Activated naive CD4-positive, alpha-beta T cell treated with anti-CD3 and anti-CD28 coated beads for 36 hours (primary cell): ENCODE data around the gene ST8SIA4. TPM values are rescaled to one million over a fixed set of nuclear protein-coding genes. Genes with fewer than 3 reads are reported as not detected.

Experiments
- CTCF ChIA-PET: fragments of 350-600 bp; sonication (Branson Sonifier 250); formaldehyde crosslinking; loops from one replicate; lab custom pipeline; 2021; ENCODE audit warnings: antibody characterized with exemption; lab: Charles Lee
- DNase-seq: peaks from one replicate; pipeline ENCODE4 v3.0.0-alpha.2; 2020
- H3K27ac Mint-ChIP-seq: one replicate; pipeline ENCODE4 v1.8.0; 2021; ENCODE audit warnings: mild to moderate bottlenecking, mixed read lengths
- H3K27me3 Mint-ChIP-seq: one replicate; pipeline ENCODE4 v1.8.0; 2021; ENCODE audit warnings: low read depth, mixed read lengths
- H3K36me3 Mint-ChIP-seq: one replicate; pipeline ENCODE4 v1.8.0; 2021; ENCODE audit warnings: low read depth, mixed read lengths
- H3K4me1 Mint-ChIP-seq: one replicate; pipeline ENCODE4 v1.8.0; 2021; ENCODE audit warnings: low read depth, mixed read lengths
- H3K4me3 Mint-ChIP-seq: one replicate; pipeline ENCODE4 v1.8.0; 2021; ENCODE audit warnings: mild to moderate bottlenecking, moderate library complexity, mixed read lengths
- H3K9me3 Mint-ChIP-seq: one replicate; pipeline ENCODE4 v1.8.0; 2021; ENCODE audit warnings: mixed read lengths
- intact Hi-C: fragments of 100-400 bp; cut with micrococcal nuclease; formaldehyde crosslinking; loops from one replicate; pipeline ENCODE4 v1.15.1; 2023
- total RNA-seq, 2 experiments: library from RNA; stranded (reverse); gene quantifications; one replicate each; pipeline ENCODE4 v1.2.3, GENCODE V29; 2021

Gene ST8SIA4
- total RNA-seq, 2 experiments from 2014 or later, result 11.2 to 16.2 TPM

GRCh38 chr5:100863739-100864138 is 39.3 kb downstream of the ST8SIA4 start:
- CTCF ChIA-PET, result no interaction called here
- Mint-ChIP-seq H3K27ac (no peak overlapping the region), H3K36me3 (peaks cover 15% of the 10 kb centered on the region), H3K4me1 (peaks cover 43% of the 10 kb centered on the region), H3K4me3 (no peak overlapping the region), H3K27me3 (no peaks in the 10 kb centered on the region), H3K9me3 (no peaks in the 10 kb centered on the region)
- intact Hi-C loops, result no loop called here
- DNase-seq, result no peak

GRCh38 chr5:100861148-100861547 is 41.9 kb downstream of the ST8SIA4 start:
- Mint-ChIP-seq H3K27me3 (no peaks in the 10 kb centered on the region), H3K9me3 (no peaks in the 10 kb centered on the region), H3K4me1 (peaks cover 39% of the 10 kb centered on the region), H3K4me3 (no peak overlapping the region), H3K27ac (no peak overlapping the region), H3K36me3 (peaks cover 15% of the 10 kb centered on the region)
- intact Hi-C loops, result loop anchor here (1.0 kb wide), 3 partner anchors 8 to 21 kb away; no protein-coding TSS in a partner anchor
- CTCF ChIA-PET, result interaction anchor here (1.6 kb wide), 1 partner anchor 39 kb away, joined by 4 read pairs; no protein-coding TSS in a partner anchor
- DNase-seq, result no peak

- DNase-seq, result no peak
- CTCF ChIA-PET, result interaction anchor here (1.6 kb wide), 1 partner anchor 40 kb away, joined by 4 read pairs; no protein-coding TSS in a partner anchor
- Mint-ChIP-seq H3K9me3 (no peaks in the 10 kb centered on the region), H3K27ac (no peak overlapping the region), H3K4me3 (no peak overlapping the region), H3K36me3 (peaks cover 17% of the 10 kb centered on the region), H3K4me1 (peaks cover 43% of the 10 kb centered on the region), H3K27me3 (no peaks in the 10 kb centered on the region)
- intact Hi-C loops, result loop anchor here (1.0 kb wide), 1 partner anchor 30 kb away; no protein-coding TSS in a partner anchor
These were observed 42.7 kb downstream of the ST8SIA4 start for GRCh38 chr5:100860407-100860806.

GRCh38 chr5:100858987-100859545 is 44.0 kb downstream of the ST8SIA4 start:
- Mint-ChIP-seq H3K4me3 (no peak overlapping the region), H3K27me3 (no peaks in the 10 kb centered on the region), H3K27ac (no peak overlapping the region), H3K36me3 (peaks cover 23% of the 10 kb centered on the region), H3K4me1 (peaks cover 51% of the 10 kb centered on the region), H3K9me3 (no peaks in the 10 kb centered on the region)
- DNase-seq, result no peak
- CTCF ChIA-PET, result interaction anchor here (1.4 to 1.5 kb wide), 2 partner anchors 20 to 42 kb away, joined by 3 to 4 read pairs; no protein-coding TSS in a partner anchor
- intact Hi-C loops, result no loop called here

- peaks cover 20% of the 10 kb centered on the region for H3K36me3 Mint-ChIP-seq
- H3K4me1 Mint-ChIP-seq, result peaks cover 52% of the 10 kb centered on the region
- H3K27me3 Mint-ChIP-seq, result no peaks in the 10 kb centered on the region
- CTCF ChIA-PET, result interaction anchor here (1.2 kb wide), 1 partner anchor 13 kb away, joined by 3 read pairs; no protein-coding TSS in a partner anchor
- DNase-seq, result no peak
- no peaks in the 10 kb centered on the region for H3K9me3 Mint-ChIP-seq
- intact Hi-C loops, result no loop called here
- H3K4me3 Mint-ChIP-seq, result no peak overlapping the region
- H3K27ac Mint-ChIP-seq, result no peak overlapping the region
These were observed 46.6 kb downstream of the ST8SIA4 start for GRCh38 chr5:100856462-100856861.

GRCh38 chr5:100855937-100856430 is 47.1 kb downstream of the ST8SIA4 start:
- intact Hi-C loops, result no loop called here
- H3K4me1 Mint-ChIP-seq, result peaks cover 48% of the 10 kb centered on the region
- H3K27ac Mint-ChIP-seq, result no peak overlapping the region

GRCh38 chr5:100855295-100855694 is 47.8 kb downstream of the ST8SIA4 start:
- Mint-ChIP-seq H3K27me3 (no peaks in the 10 kb centered on the region), H3K27ac (no peak overlapping the region), H3K9me3 (no peaks in the 10 kb centered on the region), H3K4me1 (peaks cover 43% of the 10 kb centered on the region), H3K36me3 (peaks cover 19% of the 10 kb centered on the region), H3K4me3 (no peak overlapping the region)
- intact Hi-C loops, result no loop called here
- CTCF ChIA-PET, result interaction anchor here (1.2 kb wide), 1 partner anchor 12 kb away, joined by 3 read pairs; no protein-coding TSS in a partner anchor
- DNase-seq, result no peak

More at GRCh38 chr5:100855937-100856430, 47.1 kb downstream of the ST8SIA4 start:
- CTCF ChIA-PET, result interaction anchor here (1.2 kb wide), 1 partner anchor 13 kb away, joined by 3 read pairs; no protein-coding TSS in a partner anchor
- Mint-ChIP-seq H3K4me3 (no peak overlapping the region), H3K27me3 (no peaks in the 10 kb centered on the region), H3K9me3 (no peaks in the 10 kb centered on the region), H3K36me3 (peaks cover 20% of the 10 kb centered on the region)
- DNase-seq, result no peak

GRCh38 chr5:100854591-100854990 is 48.5 kb downstream of the ST8SIA4 start:
- Mint-ChIP-seq H3K9me3 (no peaks in the 10 kb centered on the region), H3K4me3 (no peak overlapping the region), H3K27me3 (no peaks in the 10 kb centered on the region), H3K4me1 (peaks cover 38% of the 10 kb centered on the region), H3K36me3 (peaks cover 16% of the 10 kb centered on the region), H3K27ac (no peak overlapping the region)
- intact Hi-C loops, result no loop called here
- DNase-seq, result no peak
- CTCF ChIA-PET, result interaction anchor here (0.7 kb wide), 1 partner anchor 49 kb away, joined by 4 read pairs; no protein-coding TSS in a partner anchor

- no peaks in the 10 kb centered on the region for H3K9me3 Mint-ChIP-seq
- no peak for DNase-seq
- intact Hi-C loops, result loop anchor here (1.0 kb wide), 7 partner anchors 8 to 73 kb away; no protein-coding TSS in a partner anchor
- H3K27me3 Mint-ChIP-seq, result no peaks in the 10 kb centered on the region
- H3K4me3 Mint-ChIP-seq, result no peak overlapping the region
- H3K4me1 Mint-ChIP-seq, result peaks cover 37% of the 10 kb centered on the region
- H3K36me3 Mint-ChIP-seq, result peaks cover 16% of the 10 kb centered on the region
- CTCF ChIA-PET, result no interaction called here
- H3K27ac Mint-ChIP-seq, result peak overlapping the region; percentile 73
These were observed 49.5 kb downstream of the ST8SIA4 start for GRCh38 chr5:100853582-100853981.

GRCh38 chr5:100852988-100853449 is 50.1 kb downstream of the ST8SIA4 start:
- CTCF ChIA-PET, result no interaction called here
- no peak for DNase-seq
- Mint-ChIP-seq H3K27ac (peak overlapping the region; percentile 73), H3K36me3 (peaks cover 16% of the 10 kb centered on the region), H3K9me3 (no peaks in the 10 kb centered on the region), H3K27me3 (no peaks in the 10 kb centered on the region), H3K4me1 (peaks cover 34% of the 10 kb centered on the region), H3K4me3 (peak overlapping the region; percentile 51)
- intact Hi-C loops, result loop anchor here (1.0 kb wide), 7 partner anchors 8 to 73 kb away; no protein-coding TSS in a partner anchor

GRCh38 chr5:100852051-100852450 is 51.0 kb downstream of the ST8SIA4 start:
- DNase-seq, result no peak
- H3K4me3 Mint-ChIP-seq, result no peak overlapping the region
- CTCF ChIA-PET, result interaction anchor here (0.7 to 1.2 kb wide), 2 partner anchors 43 to 71 kb away, joined by 3 to 7 read pairs; no protein-coding TSS in a partner anchor
- H3K4me1 Mint-ChIP-seq, result peaks cover 36% of the 10 kb centered on the region
- H3K36me3 Mint-ChIP-seq, result peaks cover 16% of the 10 kb centered on the region
- no peaks in the 10 kb centered on the region for H3K9me3 Mint-ChIP-seq
- no peaks in the 10 kb centered on the region for H3K27me3 Mint-ChIP-seq
- no peak overlapping the region for H3K27ac Mint-ChIP-seq
- intact Hi-C loops, result no loop called here

GRCh38 chr5:100846772-100847171 is 56.3 kb downstream of the ST8SIA4 start:
- no peak overlapping the region for H3K4me3 Mint-ChIP-seq
- CTCF ChIA-PET, result no interaction called here
- H3K9me3 Mint-ChIP-seq, result no peaks in the 10 kb centered on the region
- H3K27me3 Mint-ChIP-seq, result no peaks in the 10 kb centered on the region
- peaks cover 6% of the 10 kb centered on the region for H3K36me3 Mint-ChIP-seq
- no peak for DNase-seq
- H3K4me1 Mint-ChIP-seq, result peaks cover 36% of the 10 kb centered on the region
- intact Hi-C loops, result no loop called here
- H3K27ac Mint-ChIP-seq, result no peak overlapping the region
